Pons (tissue), 1 donor: Measurements from ENCODE around the gene PCBP1.
"Not testable (repeated sequence)": the region's sequence is repeated elsewhere in the genome, so short reads cannot be mapped to it uniquely, and the experiment has no call there.

ENCODE experiments used
- DNase-seq: peaks from one replicate; pipeline ENCODE4 v3.0.0-alpha.2; 2016; ENCODE audit warnings: low spot score

The PCBP1 gene

DNA sequence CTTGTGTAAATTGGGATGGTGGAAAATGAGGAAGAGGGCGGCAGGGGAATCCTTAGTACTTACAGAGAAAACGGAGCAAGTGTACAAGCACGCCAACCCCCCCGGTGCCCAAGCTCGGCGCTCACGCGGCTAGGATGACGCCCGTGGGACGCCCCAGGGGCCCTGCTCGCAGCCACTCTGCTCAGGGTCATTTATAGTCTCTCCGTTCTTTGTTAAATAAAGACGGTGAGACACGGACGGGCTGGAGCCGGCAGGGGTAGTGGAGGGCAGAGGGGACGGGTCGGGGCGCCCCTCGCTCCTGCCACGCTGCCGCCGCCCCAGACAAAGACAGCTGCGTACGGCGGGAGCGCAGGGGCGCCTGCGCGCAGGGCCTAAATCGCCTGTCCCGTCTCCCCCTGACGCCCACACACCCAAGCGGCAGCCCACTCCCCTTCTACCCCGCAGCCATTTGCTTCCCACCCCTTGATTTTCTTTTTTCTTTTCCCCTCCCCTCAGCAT is 37.8 kb downstream of the PCBP1 start:
- DNase-seq = peak; percentile 69

DNA sequence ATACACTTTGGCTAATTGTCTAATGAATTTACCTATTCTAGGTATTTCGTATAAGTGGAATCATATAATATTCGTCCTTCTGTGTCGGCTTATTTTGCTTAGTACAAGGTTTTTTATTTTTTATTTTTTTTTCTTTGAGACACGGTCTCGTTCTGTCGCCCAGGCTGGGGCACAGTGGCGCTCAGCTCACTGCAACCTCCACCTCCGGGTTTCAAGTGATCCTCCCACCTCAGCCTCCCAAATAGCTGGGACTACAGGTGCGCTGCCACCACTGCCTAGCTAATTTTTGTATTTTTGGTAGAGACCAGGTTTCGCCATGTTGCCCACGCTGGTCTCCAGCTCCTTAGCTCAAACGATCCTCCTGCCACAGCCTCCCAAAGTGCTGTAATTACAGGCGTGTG is 38.2 kb downstream of the PCBP1 start:
- no peak for DNase-seq

DNA sequence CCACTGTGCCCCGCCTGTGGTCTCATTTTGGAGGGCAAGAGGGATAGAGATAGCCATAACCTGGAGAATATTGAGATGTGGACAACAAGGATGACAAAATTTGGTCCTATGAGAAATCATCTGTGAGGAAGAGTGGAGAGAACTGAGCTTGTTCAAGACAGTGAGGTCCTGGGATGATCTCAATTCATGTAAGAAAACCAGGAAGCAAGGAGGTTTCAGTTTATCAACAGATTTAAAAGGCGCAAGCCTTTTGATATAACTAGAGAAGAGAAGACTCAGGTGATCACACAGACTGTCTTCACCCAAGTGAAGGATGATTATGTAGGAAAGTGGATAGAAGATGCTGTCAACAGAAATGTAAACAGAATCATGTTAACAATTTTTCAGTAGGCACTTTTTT is 39.1 kb downstream of the PCBP1 start:
- DNase-seq = no peak

- DNase-seq = no peak
Observed at GRCh38 chr2:70128005-70128404, 40.7 kb downstream of the PCBP1 start.

DNA sequence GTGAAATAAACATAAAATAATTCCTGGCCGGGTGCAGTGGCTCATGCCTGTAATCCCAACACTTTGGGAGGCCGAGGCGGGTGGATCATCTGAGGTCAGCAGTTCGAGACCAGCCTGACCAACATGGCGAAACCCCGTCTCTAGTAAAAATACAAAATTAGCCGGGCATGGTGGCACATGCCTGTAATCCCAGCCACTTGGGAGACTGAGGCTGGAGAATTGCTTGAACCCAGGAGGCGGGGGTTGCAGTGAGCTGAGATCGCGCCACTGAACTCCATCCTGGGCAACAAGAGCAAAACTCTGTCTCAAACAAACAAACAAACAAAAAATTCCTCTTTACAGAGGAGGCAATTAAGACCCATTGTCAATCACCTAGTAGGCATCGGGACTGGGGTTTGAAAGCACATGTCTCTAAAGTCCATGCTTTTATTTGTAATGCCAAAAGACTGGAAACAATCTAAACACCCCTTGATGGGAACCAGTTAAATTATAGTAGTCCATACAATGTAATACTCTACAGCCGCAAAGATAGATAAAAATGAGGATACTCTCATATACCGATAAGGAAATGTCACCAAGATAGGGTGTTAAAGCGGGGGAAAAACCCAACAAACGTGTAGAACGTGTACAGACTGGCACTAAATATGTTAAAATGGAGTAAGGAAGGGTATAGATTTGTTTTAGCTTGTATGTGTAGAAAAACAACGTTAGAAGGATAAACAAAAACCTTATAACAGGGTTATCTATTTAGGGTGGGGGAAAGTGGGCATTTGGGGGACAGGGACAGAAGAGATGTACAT is 44.3 kb downstream of the PCBP1 start:
- DNase-seq = not testable (repeated sequence)

- peak; percentile 94 for DNase-seq
Observed at GRCh38 chr2:70132244-70133126, 45.2 kb downstream of the PCBP1 start.

- DNase-seq = no peak
Observed at GRCh38 chr2:70133127-70133452, 45.8 kb downstream of the PCBP1 start.

DNA sequence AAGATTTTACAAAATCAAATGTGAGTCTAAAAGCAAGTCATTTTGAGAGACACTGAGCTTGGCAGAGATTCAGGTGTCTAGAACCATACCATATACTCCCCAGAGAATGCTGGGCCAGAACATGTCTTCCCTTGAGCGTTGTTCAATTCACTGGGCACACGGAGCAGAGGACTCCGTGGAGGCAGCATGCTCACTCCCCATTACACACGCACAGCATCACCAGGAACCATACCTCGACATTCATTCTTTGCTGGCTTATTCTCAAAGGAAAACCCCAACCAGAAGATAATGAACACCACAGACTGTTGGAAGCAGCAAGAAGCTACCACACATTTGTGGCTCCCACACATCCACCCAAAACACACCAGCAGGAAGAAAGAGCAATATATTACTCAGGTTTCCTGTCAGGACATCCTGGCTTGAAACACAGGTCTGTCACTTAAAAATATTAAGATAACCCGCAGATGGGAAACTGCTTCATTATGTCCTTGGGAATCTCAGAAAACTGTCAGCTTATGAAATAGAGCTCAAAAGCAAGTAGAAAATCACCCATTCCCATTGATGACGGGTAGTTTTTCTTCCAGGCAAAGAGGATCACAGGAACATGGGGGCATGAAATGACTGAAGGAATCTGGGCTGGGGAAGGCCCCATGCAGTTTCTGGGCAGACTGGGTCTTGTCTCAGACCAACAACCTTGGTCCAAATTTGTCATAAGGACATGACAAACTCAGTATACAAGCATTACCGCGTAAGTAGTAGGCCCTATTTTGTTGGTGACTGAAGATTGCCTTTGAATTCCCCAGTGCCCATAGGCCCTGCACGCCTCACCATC is 46.4 kb downstream of the PCBP1 start:
- no peak for DNase-seq

- not testable (repeated sequence) for DNase-seq
Observed at GRCh38 chr2:70134323-70134983, 47.2 kb downstream of the PCBP1 start.
